ENCODE data around the gene SOS2. TPM values are rescaled to one million over a fixed set of nuclear protein-coding genes. Genes with fewer than 3 reads are reported as not detected.

The SOS2 gene
- total and polyA plus RNA-seq, 2 of the 8 experiments (the other 6 are each of a cell fraction or from before 2014, with no cell fraction given) = 2.8 to 12.7 TPM

DNA sequence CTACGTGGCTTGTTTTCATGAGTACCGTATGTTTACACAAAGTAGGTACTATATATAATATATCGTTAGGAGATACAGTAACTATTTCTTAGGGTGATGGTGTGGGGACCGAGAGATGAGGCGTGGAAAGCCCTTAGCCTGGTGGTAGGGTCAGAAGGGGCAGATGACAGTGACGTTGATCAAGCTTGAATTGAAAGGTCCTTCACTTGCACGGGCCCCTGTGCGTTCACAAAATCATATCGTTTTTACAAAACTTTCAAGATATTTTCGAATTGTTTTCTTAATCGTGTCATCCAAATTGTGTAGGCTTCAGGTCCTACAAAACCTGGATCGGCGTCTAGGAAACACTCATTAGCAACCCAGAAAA is 881 bp upstream of the SOS2 start:
- POLR2A ChIA-PET (ENCODE audit: partially characterized antibody) = interaction anchor here (0.6 to 1.9 kb wide), 8 partner anchors 9 to 380 kb away, joined by 3 to 6 read pairs (median 4); partner anchors contain the start of genes NEMF and VCPKMT
- Histone ChIP-seq H3K4me2 (ENCODE audit: insufficient read depth in 1 of 2, low read depth in 2 of 2, low read length in 2 of 2) (peak overlapping the region; percentile 70 to 93), H3K4me3 (ENCODE audit: extremely low read depth in 1 of 4, insufficient read depth in 2 of 4, low read depth in 3 of 4, low read length in 4 of 4) (peak overlapping the region; percentile 63 to 96 (median 82)), H2BK120ac (replicated peaks; ENCODE audit: low read depth, low read length) (no peak overlapping the region), H3K4ac (replicated peaks; ENCODE audit: insufficient read length, low read depth, low read length) (no peak overlapping the region), H4K5ac (ENCODE audit: insufficient read length, low read depth, low read length) (peak overlapping the region; percentile 63), H2BK15ac (ENCODE audit: low read length) (no peak overlapping the region), H3K27me3 (replicated peaks in 1 of 4; ENCODE audit: control insufficient read depth in 3 of 4, extremely low read depth in 1 of 4, insufficient read depth in 3 of 4, low read length in 3 of 4) (peaks cover 0 to 5% (median 0%) of the 10 kb centered on the region in 4 experiments; a peak in 2 of 7 replicates), H3K18ac (ENCODE audit: extremely low read depth, low read length) (no peak overlapping the region), H2BK20ac (ENCODE audit: low read length) (no peak overlapping the region), H2AK5ac (ENCODE audit: low read depth, low read length) (no peak overlapping the region), H3K4me1 (replicated peaks in 1 of 4; ENCODE audit: control insufficient read depth in 3 of 4, insufficient read depth in 4 of 4, low read length in 3 of 4) (no peaks in the 10 kb centered on the region; a peak in 1 of 7 replicates), H3K9me3 (ENCODE audit: insufficient read depth in 2 of 2, low read depth in 1 of 2, low read length in 1 of 2) (no peaks in the 10 kb centered on the region), H3K36me3 (ENCODE audit: control insufficient read depth in 2 of 4, insufficient read depth in 4 of 4, low read length in 3 of 4) (no peaks in the 10 kb centered on the region), H3K23me2 (ENCODE audit: low read depth, low read length) (peaks cover 3% of the 10 kb centered on the region; the same call in 1 of the 2 replicates), H3K27ac (ENCODE audit: low read depth, low read length) (no peak overlapping the region), H3K14ac (ENCODE audit: insufficient read length) (no peak overlapping the region), H3K79me1 (ENCODE audit: low read depth, low read length) (no peaks in the 10 kb centered on the region), H3K23ac (ENCODE audit: insufficient read length) (no peak overlapping the region), H3K56ac (replicated peaks; ENCODE audit: insufficient read length, low read depth, low read length) (no peak overlapping the region), H3K9ac (replicated peaks in 1 of 4; ENCODE audit: extremely low read depth in 1 of 4, low read depth in 3 of 4, low read length in 3 of 4) (peak overlapping the region in 3 of 4 experiments; percentile 54 to 75 (median 56); a peak in 5 of 7 replicates), H2BK12ac (ENCODE audit: low read depth, low read length) (no peak overlapping the region), H2AFZ (ENCODE audit: low read length) (peak overlapping the region; percentile 87), H4K20me1 (replicated peaks in 1 of 2; ENCODE audit: control insufficient read depth in 1 of 2, insufficient read depth in 2 of 2, low read length in 2 of 2) (no peaks in the 10 kb centered on the region), H2BK5ac (ENCODE audit: low read depth, low read length) (no peak overlapping the region), H4K8ac (ENCODE audit: extremely low read depth, insufficient read depth, low read length) (no peak overlapping the region; the same call in 1 of the 2 replicates), H3K79me2 (ENCODE audit: control insufficient read depth in 1 of 2, insufficient read depth in 2 of 2, low read length in 2 of 2) (peaks cover 0 to 22% of the 10 kb centered on the region in 2 experiments; a peak in 3 of 4 replicates), H4K91ac (replicated peaks; ENCODE audit: insufficient read length, low read length) (no peak overlapping the region)
- TF ChIP-seq YY1 (IDR thresholded peaks at IDR 0.05; ENCODE audit: low read depth, low read length) = no peak
- no peak for TF ChIP-seq PHF8 (conservative IDR thresholded peaks at IDR 0.05; ENCODE audit: low read depth, low read length)
- no peak for TF ChIP-seq SP1 (IDR thresholded peaks at IDR 0.05; ENCODE audit: low read depth, low read length)
- FAIRE-seq = no peak
- no peak for DNase-seq (ENCODE audit: low read depth in 1 of 2, low spot score in 2 of 2)
- CTCF ChIA-PET (ENCODE audit: partially characterized antibody) = no interaction called here
- WGBS, 2 experiments (ENCODE audit: extremely low coverage in 1 of 2, insufficient coverage in 1 of 2, insufficient read length in 1 of 2, insufficient replicate concordance in 2 of 2, low coverage in 1 of 2, low lambda C conversion rate in 2 of 2, missing lambda C conversion rate in 1 of 2) = 44% methylated on average over 13 of the region's 13 CpGs; no CpG with 5 or more reads in 1 of the 2 experiments

Measured in H1 (cell line).